Measurements from ENCODE around the gene ZBTB44.
"Not testable (repeated sequence)": the region's sequence is repeated elsewhere in the genome, so short reads cannot be mapped to it uniquely, and the experiment has no call there.

Gene ZBTB44

GRCh38 chr11:130194241-130195023, 120.3 kb downstream of the ZBTB44 start:
- DNase-seq: no peak

GRCh38 chr11:130193551-130193950, 121.2 kb downstream of the ZBTB44 start:
- DNase-seq: not testable (repeated sequence)

- DNase-seq: no peak
Measured at GRCh38 chr11:130192845-130193267, 121.9 kb downstream of the ZBTB44 start.

GRCh38 chr11:130191896-130192295, 122.8 kb downstream of the ZBTB44 start:
- no peak for DNase-seq

- DNase-seq: no peak
Measured at GRCh38 chr11:130190371-130190881, 124.3 kb downstream of the ZBTB44 start.

GRCh38 chr11:130189492-130190210, 125.1 kb downstream of the ZBTB44 start:
- no peak for DNase-seq

- DNase-seq: no peak
Measured at GRCh38 chr11:130188585-130189347, 126.0 kb downstream of the ZBTB44 start.

GRCh38 chr11:130188047-130188446, 126.7 kb downstream of the ZBTB44 start:
- no peak for DNase-seq

- no peak for DNase-seq
Measured at GRCh38 chr11:130187096-130187495, 127.6 kb downstream of the ZBTB44 start.

- DNase-seq: no peak
Measured at GRCh38 chr11:130183878-130184610, 130.7 kb downstream of the ZBTB44 start.

GRCh38 chr11:130181295-130182272, 133.1 kb downstream of the ZBTB44 start:
- DNase-seq: peak; percentile 48

- DNase-seq: no peak
Measured at GRCh38 chr11:130180896-130181294, 133.8 kb downstream of the ZBTB44 start.

GRCh38 chr11:130180491-130180890, 134.2 kb downstream of the ZBTB44 start:
- no peak for DNase-seq

- DNase-seq: no peak
Measured at GRCh38 chr11:130179396-130180306, 135.1 kb downstream of the ZBTB44 start.

GRCh38 chr11:130178441-130179339, 136.0 kb downstream of the ZBTB44 start:
- DNase-seq: no peak

GRCh38 chr11:130177782-130178181, 136.9 kb downstream of the ZBTB44 start:
- DNase-seq: no peak
